KG1 (cell line): Measurements from ENCODE around the gene CIAO3.

ENCODE experiments used
- DNase-seq: peaks from one replicate; lab custom pipeline; 2025; lab: John Stamatoyannopoulos, UW

CIAO3 gene

GRCh38 chr16:709566-710499 is 31.0 kb downstream of the CIAO3 start:
- no peak for DNase-seq

GRCh38 chr16:708959-709358 is 31.8 kb downstream of the CIAO3 start:
- no peak for DNase-seq

GRCh38 chr16:708019-708418 is 32.8 kb downstream of the CIAO3 start:
- no peak for DNase-seq

GRCh38 chr16:707062-707538 is 33.7 kb downstream of the CIAO3 start:
- no peak for DNase-seq

- no peak for DNase-seq
Observed at GRCh38 chr16:706189-707061, 34.4 kb downstream of the CIAO3 start.

GRCh38 chr16:705431-706188 is 35.2 kb downstream of the CIAO3 start, which contains the start of gene FBXL16:
Gene FBXL16 (minus strand): TSS chr16:705801. CDS start chr16:697405, 8,396 bp downstream.
- no peak for DNase-seq

GRCh38 chr16:704552-705380 is 36.0 kb downstream of the CIAO3 start:
- no peak for DNase-seq

GRCh38 chr16:704047-704446 is 36.8 kb downstream of the CIAO3 start:
- no peak for DNase-seq

GRCh38 chr16:703406-703805 is 37.4 kb downstream of the CIAO3 start:
- no peak for DNase-seq

- no peak for DNase-seq
Observed at GRCh38 chr16:702341-702740, 38.5 kb downstream of the CIAO3 start.

GRCh38 chr16:700684-701584 is 39.9 kb downstream of the CIAO3 start:
- DNase-seq = no peak

- DNase-seq = no peak
Observed at GRCh38 chr16:698911-699671, 41.7 kb downstream of the CIAO3 start.

GRCh38 chr16:695355-696089 is 45.3 kb downstream of the CIAO3 start:
- no peak for DNase-seq

- no peak for DNase-seq
Observed at GRCh38 chr16:694863-695354, 45.9 kb downstream of the CIAO3 start.

GRCh38 chr16:694187-694862 is 46.5 kb downstream of the CIAO3 start:
- DNase-seq = no peak

- no peak for DNase-seq
Observed at GRCh38 chr16:693766-694165, 47.0 kb downstream of the CIAO3 start.

- DNase-seq = no peak
Observed at GRCh38 chr16:693364-693763, 47.4 kb downstream of the CIAO3 start.
